HG03280 (cell line): ENCODE data around the gene CACNA1A.

ENCODE experiments used
- ATAC-seq: cut with Tn5 transposase; IDR thresholded peaks from one replicate; pipeline ENCODE4 v1.9.1; 2021; ENCODE audit warnings: mild to moderate bottlenecking, moderate library complexity; ENCODE audit not compliant: unreplicated experiment

CACNA1A gene

DNA sequence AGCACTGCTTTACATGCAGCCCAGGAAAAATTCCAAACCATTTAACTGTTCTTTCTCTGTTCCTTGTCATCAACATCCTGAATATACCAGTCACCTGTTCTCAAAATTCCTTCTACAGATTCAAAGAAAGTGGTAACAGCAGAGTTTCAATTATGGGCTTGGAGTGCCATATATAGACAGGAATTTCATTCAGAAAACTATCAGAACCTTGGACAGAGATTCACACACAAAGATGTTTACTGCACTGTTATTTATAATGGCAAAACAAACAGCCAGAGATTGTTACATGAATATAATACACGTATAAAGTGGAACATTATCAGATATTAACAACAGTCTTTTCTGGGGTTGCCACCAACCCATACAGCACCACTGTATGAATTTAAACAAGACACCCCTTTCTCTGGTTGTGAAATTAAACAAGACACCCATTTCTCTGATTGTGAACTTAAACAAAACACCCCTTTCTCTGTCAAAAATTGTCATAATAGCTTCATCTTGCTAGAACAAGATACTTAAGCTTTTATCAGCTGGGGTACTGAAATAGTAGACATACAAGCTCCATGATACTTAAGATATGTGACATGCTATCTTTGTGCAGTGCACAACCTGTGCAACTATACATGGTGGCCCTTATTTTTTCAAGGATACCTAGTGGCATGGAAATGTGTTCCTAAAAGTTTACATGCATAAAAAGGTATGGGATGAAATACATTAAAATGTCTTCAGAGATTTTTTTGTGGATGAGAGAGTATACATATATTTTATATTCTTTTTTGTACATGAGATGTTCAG is 12.6 kb downstream of the CACNA1A start:
- no peak for ATAC-seq

DNA sequence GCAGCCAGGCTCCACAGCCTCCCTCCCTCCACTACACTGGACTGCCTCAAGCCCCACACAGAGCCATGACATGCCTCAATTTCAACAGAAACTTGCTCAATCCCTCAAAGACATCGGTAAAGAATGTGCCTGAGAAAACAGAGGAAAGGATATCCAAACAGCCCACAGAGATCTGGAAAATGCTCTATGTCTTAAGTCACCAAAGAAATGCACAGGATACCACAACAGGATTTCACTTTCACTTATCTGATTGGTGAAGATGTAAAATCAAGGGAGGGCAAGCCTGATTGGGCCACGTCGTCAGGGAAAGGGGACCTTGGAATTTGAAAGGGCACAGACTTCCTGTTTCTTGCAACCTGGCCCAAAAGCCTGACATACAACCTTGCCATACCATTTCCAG is 14.2 kb downstream of the CACNA1A start:
- ATAC-seq: no peak

DNA sequence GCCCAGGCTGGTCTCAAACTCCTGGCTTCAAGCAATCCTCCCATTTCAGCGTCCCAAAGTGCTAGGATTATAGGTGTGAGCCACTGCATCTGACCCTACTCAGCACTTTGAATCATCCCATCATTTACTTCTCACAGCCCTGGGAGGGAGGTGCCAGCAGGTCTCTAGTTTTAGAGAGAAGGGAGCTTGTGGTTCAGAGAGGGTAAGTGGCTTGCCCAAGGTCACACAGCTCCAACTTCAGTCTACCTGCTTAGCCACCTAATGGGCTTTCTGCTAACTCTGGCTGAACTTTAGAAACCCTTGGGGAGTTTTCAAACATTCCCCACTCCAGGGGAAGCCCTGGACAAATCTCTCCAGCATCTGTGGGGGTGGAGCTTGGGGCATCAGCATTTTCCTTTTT is 18.3 kb downstream of the CACNA1A start:
- ATAC-seq: no peak

DNA sequence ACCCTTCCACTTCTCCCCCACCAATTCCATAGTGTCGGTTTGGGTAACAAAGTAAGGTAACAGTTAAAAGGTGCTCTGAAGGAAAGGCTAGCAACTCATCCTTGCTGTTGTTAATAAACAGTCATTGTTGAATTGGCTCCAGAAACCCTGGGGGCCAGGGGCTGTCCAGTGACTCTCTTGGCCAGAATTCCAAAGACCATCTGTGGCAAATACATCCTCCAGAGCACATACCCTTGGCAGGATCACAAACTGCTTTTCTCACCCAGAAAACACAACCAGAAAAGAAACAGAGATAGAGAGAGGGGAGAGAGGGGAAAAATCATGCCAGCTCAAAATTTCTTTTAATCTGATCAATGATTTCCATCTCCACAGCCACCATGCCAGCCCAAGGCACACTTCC is 22.1 kb downstream of the CACNA1A start:
- no peak for ATAC-seq

DNA sequence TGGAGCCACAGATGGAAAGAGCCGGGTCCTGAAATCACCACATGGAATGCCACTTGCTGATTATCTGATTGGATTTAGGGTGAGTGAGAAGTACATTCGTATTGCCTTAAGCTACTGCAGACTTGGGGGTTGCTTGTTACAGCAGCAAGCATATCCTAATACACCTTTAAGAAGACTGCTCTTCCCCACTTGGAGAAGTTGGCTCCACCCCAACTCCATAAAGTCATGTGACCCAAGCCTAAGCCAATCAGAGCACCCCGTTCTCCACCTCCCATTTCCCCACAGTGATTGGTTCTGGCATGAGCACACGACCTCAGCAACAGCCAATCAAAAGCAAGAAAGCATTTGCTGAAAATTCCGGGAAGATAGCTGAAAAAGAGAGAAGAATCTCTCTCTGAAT is 23.1 kb downstream of the CACNA1A start:
- ATAC-seq: no peak

DNA sequence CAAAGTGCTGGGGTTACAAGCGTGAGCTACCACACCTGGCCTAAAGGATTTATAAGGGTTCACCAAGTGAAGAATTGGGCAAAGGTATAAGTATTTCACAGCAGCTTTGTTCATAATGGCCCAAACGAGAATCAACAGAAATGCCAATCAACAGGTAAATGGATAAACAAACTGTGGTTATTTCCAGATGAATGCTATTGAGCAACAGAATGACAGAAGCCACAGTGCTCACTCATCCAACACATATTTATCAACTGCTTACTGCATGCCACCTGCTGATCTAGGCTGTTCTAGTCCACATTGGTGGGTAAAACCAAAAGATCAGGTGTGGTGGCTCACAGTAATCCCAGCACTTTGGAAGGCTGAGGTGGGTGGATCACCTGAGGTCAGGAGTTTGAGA is 27.7 kb downstream of the CACNA1A start:
- ATAC-seq: no peak

DNA sequence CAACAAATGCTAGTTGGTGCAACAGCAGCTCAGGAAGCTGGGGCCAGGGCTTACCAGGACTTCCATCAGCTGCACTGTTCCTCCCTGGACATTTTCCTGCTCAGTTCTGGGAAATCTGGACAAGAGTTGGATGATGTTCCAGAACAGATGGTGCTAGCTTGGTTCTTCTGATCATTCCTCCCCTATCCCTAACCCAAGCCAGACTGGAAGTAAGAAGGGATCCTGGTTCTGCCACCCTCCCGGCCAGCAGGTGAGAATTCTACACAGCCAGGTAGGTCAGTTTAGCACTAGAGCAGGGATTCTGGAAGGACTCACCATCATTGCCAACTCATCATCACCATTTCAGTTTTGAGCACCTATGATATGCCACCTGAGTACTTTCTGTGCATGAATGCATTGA is 30.2 kb downstream of the CACNA1A start:
- ATAC-seq: no peak

DNA sequence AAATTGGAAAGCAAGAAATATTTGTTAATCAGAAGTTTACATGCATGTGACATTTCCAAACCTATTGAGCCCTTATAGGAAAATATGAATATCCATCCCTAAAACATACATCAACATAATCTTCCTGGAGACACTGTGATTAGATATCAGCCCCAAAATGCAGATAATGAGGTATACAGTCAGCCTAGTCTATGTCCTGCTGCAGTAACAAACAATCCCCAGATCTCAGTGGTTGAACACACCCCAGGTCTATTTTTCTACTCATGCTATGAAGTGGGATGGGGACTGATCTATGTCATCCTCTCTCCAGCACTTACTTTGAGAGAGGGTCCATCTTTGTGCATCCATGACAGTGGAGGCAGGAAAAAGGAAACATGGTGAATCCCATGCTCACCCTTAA is 31.2 kb downstream of the CACNA1A start:
- no peak for ATAC-seq

DNA sequence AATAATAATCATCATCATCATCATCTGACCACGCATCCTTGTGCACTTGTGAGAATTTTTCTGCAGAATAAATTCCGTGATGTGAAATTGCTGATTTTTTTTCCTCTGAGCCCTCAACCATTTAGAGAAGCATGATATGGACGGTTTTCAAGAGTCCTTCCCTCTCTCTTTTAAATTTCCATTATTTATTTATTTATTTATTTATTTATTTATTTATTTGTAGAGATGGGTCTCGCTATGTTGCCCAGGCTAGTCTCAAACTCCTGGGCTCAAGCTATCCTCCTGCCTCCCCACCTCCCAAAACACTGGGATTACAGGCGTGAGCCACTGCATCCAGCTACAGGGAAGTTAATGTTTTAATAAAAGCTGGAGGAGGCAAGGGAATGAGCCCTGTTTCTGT is 39.6 kb downstream of the CACNA1A start:
- no peak for ATAC-seq

DNA sequence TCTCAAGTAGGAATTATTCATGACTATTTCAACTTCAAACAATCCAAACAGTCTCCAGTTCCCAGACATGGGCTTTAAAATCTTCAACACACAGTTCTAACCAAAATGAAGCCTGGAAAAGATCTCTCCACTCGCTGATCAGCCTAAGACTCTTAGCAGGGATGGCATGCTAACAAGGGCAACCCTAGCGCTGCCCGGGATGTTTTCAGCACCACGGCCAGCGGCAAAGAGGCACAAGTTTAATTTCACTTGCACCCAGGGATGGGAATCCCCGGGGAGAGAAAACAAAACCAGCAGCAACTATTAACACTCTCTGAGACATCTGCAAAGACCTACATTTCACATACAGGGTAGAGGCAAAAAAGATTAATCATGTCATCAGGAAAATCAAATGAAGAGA is 43.0 kb downstream of the CACNA1A start:
- ATAC-seq: no peak

DNA sequence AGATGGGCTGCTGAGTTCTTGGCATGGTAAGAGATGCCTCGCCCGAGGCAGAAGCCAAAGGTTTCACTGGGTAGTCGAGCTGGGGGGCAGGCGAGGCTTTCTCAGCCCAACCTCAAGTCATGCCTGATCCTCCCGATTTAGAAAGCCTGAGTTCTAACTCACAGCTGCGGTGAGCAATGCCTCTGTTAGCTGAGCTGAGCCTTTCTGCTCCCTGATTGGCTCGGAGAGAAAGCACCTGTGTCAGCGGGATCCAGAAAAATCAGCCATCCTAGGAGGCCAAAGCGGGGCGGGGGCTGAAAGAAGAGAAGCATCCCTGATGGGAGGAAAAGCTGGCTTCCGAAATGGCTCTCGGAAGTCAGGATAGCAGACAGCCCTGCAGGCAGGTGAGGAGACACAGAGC is 44.7 kb downstream of the CACNA1A start:
- ATAC-seq: no peak

DNA sequence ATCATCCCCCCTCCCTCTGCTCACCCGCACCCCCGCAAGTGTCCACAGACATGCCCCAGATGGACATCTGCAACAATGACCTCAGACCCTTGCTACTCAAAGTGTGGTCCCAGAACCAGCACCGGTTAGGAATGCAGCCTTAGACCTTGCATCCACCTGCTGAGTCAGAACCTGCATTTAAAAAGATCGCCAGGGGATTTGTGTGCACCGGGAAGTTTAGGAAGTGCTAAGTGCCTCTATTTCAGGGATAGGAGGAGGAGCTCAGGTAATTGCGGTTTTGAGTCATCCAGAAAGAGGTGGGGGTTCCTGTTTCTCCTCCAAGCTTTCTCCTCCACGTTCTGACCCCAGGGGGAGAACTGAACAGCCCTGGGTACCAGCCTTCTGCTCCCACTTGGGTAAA is 46.2 kb downstream of the CACNA1A start:
- ATAC-seq: no peak

DNA sequence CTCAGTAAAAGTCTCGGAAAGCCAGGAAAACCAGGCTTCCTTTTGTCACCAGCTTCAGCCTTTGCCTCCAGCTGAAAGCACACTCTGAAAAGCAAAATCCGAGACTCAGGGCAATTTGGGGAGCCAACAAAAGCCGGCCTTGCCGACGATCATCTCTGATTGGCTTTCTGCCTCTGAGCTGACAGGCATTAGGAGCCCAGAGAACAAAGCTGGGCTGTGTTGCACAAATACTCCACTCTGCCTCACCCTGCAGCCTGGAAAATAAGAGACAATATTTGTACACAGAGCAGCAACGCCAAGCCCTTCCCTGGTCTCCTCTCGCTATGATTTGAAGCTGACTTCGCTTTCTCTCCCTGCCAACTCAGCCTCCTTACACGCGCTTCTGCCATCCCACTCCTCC is 46.9 kb downstream of the CACNA1A start:
- ATAC-seq: no peak

DNA sequence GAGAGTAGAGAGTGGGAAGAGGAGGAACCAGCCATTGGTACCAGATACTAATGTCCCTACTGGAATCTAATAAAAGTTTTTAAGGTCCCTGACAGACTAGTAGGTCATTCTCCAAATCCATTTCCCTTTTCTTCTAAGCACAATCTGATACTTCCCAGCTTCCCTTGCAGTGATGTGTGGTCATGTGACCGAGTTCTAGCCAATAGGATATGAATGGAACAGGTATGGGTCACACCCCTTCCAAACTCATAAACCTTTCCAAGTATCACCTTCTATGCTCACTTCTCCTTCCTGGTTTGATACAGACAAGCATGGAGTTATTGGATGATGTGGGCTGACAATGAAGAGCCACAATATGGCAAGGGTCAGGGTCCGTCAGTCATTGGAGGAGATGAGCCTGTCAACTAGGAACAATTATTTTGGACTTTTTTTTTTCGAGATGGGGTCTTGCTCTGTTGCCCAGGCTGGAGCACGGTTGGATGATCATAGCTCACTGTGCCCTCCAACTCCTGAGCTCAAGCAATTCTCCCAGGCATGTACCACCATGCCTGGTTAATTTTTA is 54.8 kb downstream of the CACNA1A start:
- ATAC-seq: no peak

DNA sequence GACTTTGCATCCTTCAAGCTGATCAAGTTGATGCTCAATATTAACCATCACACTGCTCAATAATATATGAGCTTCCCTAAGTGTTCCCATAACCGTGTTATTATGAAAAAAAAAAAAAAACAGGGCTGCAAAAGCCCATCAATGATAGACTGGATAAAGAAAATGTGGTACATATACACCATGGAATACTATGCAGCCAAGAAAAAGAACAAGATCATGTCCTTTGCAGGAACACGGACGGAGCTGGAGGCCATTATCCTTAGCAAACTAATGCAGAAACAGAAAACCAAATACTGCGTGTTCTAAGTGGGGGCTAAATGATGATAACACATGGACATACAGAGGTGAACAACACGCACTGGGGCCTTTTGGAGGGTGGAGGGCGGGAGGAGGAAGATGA is 58.3 kb downstream of the CACNA1A start:
- ATAC-seq: no peak

DNA sequence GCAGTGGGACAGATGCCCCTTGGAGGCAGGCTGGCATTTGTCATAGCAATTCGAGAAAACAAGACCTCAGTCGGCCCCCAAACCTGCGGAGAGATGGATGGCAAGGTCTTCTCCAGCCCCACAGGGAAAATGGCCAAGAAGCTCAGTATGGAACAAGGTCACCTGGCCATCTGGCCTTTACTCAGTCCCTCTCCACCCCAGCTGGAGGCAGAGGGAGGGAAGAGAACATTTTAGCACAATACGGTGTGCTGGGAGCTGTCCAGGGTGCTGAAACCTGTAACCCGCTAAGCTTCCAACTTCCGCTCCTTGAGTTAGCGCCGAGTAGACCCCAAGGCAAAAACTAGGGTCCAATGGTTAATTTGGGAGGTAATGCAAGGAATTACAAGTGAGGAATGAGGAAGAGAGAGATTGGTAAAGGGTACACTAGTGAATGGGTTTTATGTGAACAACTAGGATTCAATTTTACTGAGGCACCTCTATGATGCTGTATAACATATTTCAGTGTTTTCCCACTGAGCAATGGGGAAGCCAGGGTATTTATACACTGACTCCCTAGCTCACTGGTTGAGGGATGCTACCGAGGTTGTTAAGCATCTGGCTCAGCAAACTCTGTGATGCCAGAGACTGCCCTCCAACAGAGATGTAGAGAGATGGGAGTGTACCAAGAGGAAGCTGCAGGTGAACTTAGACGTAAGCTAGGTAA is 64.3 kb downstream of the CACNA1A start:
- ATAC-seq: no peak

DNA sequence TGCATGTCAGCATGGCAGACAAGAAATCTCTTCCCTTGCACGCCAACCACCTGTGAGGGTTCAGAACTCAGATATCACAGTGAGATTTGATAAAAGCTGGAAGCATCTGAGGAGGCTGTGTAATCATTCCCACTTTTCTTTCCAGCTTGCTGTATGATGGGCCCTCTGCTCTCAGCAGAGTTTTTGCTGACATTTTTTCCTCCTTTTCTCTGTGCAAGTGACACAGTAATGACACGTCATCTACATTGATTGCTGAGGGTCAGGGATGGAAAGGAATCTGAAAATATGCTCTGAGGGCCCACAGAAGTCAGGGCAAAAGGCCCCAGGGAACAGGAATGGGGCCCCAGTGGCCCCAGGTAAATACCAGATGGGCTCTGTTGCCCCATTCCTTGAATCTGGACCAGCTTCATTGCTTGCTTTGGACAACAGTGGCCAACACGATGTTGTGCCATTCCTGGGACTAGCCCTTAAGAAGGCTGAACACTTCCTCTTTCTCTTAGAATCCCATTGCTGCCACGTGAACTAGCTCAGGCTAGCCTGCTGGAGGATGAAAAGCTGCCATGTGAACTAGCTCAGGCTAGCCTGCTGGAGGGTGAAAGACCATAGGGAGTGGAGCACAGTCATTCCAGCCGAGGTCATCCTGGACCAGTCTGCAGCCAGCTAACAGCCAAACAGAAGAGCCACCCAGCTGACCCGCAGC is 68.2 kb downstream of the CACNA1A start:
- no peak for ATAC-seq

DNA sequence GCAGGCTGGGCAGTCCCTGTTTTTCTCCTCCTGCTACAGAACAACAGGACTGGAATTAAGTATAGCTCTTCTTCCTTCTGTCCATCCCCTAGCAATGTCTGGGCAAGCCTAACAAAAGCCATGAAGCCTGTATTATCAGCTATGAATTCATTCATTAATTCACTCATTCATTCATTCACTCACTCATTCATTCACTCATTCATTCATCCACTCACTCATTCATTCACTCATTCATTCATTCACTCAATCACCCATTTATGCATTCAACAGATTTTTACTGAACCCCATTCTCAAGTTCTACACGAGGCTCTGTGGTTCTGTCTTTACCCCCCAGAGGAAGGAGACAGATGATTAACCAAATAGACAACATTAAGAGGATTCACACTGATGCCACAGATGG is 69.9 kb downstream of the CACNA1A start:
- no peak for ATAC-seq

DNA sequence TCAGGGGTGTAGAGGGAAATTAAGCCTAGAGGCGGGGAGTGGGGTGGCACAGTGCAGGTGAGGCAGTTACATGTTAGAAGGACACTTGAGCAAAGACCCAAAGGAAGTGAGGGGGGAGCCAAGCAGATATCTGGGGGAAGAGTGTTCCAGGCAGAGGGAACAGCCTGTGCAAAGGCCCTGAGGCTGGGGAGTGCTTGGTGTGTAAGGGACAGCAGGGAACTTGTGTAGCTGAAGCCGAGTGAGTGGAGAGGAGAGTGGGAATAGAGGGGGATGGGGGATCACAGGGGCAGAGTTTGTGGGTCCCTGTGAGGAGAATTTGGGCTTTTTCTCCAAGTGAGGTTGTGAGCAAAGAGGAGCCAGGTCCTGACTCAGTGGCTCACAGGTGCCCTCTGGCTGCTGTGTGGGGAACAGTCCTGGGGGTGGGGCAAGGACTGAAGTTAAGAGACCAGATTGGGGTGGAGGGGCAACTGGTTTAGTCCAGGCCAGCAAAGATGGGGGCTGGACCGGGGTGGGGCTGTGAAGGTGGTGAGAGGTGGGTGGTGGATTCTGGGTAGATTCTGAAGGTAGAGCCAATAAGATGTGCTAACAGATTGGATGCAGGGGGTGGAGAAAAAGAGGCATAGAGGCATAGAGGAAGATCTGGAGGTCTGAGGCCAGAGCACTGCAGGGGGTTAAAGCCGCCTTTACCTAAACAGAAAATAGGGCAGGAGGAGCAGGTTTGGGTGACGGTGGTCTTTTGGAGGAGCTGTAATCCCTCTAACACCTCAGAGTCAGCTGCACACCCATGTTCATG is 75.3 kb downstream of the CACNA1A start:
- ATAC-seq: no peak

DNA sequence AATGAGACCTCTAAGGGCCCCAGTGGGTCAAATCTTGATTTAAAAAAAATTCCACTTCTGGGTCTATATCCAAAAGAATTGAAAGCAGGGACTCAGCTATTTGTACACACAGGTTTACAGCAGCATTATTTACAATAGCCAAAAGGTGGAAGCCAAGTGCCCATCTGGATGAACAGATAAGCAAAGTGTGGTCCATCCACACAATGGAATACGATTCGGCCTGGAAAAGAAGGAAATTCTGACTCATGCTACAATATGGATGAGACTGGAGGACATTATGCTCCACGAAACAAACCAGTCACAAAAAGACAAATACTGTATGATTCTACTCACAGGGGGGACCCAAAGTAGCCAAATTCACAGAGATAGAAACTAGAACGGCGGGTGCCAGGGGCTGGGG is 76.7 kb downstream of the CACNA1A start:
- no peak for ATAC-seq

DNA sequence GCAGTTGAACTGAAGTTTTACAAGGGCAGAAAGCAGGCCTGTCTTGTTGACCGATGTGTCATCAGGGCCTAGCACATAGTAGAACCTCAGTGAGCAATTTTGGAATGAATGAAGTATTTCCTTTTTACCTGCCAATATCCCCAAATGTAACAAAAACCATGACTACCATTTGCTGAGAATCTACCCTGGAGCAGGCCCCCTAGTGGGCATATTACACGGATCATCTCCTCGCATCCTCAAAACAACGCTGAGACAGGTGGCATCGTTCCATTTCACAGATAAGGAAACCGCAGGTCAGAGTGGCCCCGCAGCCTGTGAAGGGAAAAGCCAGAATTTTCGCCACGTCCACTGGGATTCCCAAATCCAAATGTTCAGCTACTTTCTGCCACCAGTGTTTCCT is 77.9 kb downstream of the CACNA1A start:
- ATAC-seq: no peak
